Stimulated activated memory B cell treated with anti-CD40 and anti-IgM and Interleukin-4, amounts not matched to agents 10 μg/mL and 1 μg/mL and 100 μg/mL, for 72 hours (primary cell): Measurements from ENCODE around the gene RTN4.
"Not testable (repeated sequence)": the region's sequence is repeated elsewhere in the genome, so short reads cannot be mapped to it uniquely, and the experiment has no call there.

ENCODE experiments used
- ATAC-seq: fragments of 150-1000 bp; cut with Tn5 transposase; 2 replicates; pipeline ENCODE4 v1.10.0; 2021
- H3K27ac Mint-ChIP-seq: one replicate; pipeline ENCODE4 v1.8.0; 2022; ENCODE audit warnings: mild to moderate bottlenecking, mixed read lengths
- H3K27me3 Mint-ChIP-seq: one replicate; pipeline ENCODE4 v1.8.0; 2022; ENCODE audit warnings: mixed read lengths
- H3K36me3 Mint-ChIP-seq: one replicate; pipeline ENCODE4 v1.8.0; 2022; ENCODE audit warnings: mixed read lengths
- H3K4me1 Mint-ChIP-seq: one replicate; pipeline ENCODE4 v1.8.0; 2022; ENCODE audit warnings: mixed read lengths
- H3K4me3 Mint-ChIP-seq: one replicate; pipeline ENCODE4 v1.8.0; 2022; ENCODE audit warnings: mild to moderate bottlenecking, moderate library complexity, mixed read lengths
- H3K9me3 Mint-ChIP-seq: one replicate; pipeline ENCODE4 v1.8.0; 2022; ENCODE audit warnings: mixed read lengths

RTN4 gene

GRCh38 chr2:55085113-55086040 is 35.1 kb upstream of the RTN4 start:
- Mint-ChIP-seq H3K4me3 (no peak overlapping the region), H3K27me3 (no peaks in the 10 kb centered on the region), H3K4me1 (no peaks in the 10 kb centered on the region), H3K9me3 (peaks cover 1% of the 10 kb centered on the region), H3K27ac (no peak overlapping the region), H3K36me3 (no peaks in the 10 kb centered on the region)
- ATAC-seq, result no peak

GRCh38 chr2:55084641-55085040 is 34.4 kb upstream of the RTN4 start:
- no peaks in the 10 kb centered on the region for H3K27me3 Mint-ChIP-seq
- ATAC-seq, result no peak
- no peaks in the 10 kb centered on the region for H3K4me1 Mint-ChIP-seq
- H3K9me3 Mint-ChIP-seq, result peaks cover 3% of the 10 kb centered on the region
- no peak overlapping the region for H3K27ac Mint-ChIP-seq
- no peaks in the 10 kb centered on the region for H3K36me3 Mint-ChIP-seq
- H3K4me3 Mint-ChIP-seq, result no peak overlapping the region

DNA sequence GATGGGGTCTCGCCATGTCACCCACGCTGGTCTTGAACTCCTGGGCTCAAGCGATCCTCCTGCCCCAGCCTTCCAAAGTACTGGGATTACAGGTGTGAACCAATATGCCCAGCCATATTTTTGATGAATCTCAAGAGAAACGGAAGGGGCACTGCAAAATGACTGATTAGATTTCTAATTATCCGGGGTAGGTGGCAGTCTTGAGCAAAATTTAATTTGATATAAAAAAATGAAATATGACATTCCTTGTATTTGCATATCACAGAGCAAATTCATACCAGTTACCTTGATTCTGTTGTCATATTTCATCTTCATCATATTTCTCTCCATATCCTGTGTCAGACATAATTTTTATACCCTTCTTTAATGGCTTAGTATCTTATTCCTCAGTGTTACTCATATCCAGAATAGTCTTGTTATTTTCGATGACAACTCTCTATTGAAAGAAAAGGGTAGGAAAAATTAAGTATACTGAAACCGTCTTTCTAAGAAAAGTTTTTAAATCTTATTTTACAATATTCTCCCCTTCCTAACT is 30.0 kb upstream of the RTN4 start:
- Mint-ChIP-seq H3K4me3 (no peak overlapping the region), H3K9me3 (peaks cover 3% of the 10 kb centered on the region), H3K4me1 (no peaks in the 10 kb centered on the region), H3K36me3 (peaks cover 4% of the 10 kb centered on the region), H3K27ac (no peak overlapping the region), H3K27me3 (no peaks in the 10 kb centered on the region)
- ATAC-seq, result no peak

DNA sequence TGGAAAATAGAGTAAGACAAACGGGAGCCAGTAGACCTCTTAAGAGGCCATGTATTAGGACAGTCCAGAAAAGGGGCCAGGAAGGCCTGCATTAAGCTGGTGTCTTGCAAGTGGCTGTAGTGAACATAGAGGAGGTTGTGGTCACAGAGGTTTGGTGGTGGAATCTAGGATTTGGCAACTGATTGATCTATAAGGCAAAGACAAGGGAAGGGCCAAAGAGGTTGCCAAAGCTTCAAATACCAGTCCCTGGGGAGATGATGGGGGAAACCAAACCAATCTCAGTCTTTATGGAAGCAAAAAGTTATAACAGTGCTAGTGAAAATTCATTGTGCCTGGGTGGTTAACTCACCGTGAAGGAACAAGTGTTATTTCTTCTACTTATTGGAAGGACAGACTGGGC is 28.7 kb upstream of the RTN4 start:
- Mint-ChIP-seq H3K27me3 (no peaks in the 10 kb centered on the region), H3K9me3 (peaks cover 3% of the 10 kb centered on the region), H3K36me3 (peaks cover 4% of the 10 kb centered on the region), H3K27ac (no peak overlapping the region), H3K4me3 (no peak overlapping the region), H3K4me1 (no peaks in the 10 kb centered on the region)
- ATAC-seq, result no peak

- H3K27ac Mint-ChIP-seq, result no peak overlapping the region
- H3K9me3 Mint-ChIP-seq, result peaks cover 3% of the 10 kb centered on the region
- H3K4me1 Mint-ChIP-seq, result no peaks in the 10 kb centered on the region
- no peaks in the 10 kb centered on the region for H3K27me3 Mint-ChIP-seq
- H3K4me3 Mint-ChIP-seq, result no peak overlapping the region
- H3K36me3 Mint-ChIP-seq, result peaks cover 4% of the 10 kb centered on the region
- ATAC-seq, result no peak
Measured at GRCh38 chr2:55076721-55077120, 26.5 kb upstream of the RTN4 start.

DNA sequence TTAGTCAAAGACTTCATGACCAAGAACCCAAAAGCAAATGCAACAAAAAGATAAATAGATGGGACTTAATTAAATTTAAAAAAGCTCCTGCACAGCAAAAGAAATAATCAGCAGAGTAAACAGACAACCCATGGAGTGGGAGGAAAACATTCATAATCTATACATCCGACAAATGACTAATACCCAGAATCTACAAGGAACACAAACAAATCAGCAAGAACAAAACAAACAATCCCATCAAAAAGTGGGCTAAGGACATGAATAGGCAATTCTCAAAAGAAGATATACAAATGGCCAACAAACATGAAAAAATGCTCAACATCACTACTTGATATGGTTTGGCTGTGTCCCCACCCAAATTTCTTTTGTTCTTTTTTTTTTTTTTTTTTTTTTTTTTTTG is 25.8 kb upstream of the RTN4 start:
- not testable (repeated sequence) for H3K27ac Mint-ChIP-seq, H3K36me3 Mint-ChIP-seq, H3K27me3 Mint-ChIP-seq, H3K9me3 Mint-ChIP-seq, ATAC-seq, H3K4me1 Mint-ChIP-seq, H3K4me3 Mint-ChIP-seq

DNA sequence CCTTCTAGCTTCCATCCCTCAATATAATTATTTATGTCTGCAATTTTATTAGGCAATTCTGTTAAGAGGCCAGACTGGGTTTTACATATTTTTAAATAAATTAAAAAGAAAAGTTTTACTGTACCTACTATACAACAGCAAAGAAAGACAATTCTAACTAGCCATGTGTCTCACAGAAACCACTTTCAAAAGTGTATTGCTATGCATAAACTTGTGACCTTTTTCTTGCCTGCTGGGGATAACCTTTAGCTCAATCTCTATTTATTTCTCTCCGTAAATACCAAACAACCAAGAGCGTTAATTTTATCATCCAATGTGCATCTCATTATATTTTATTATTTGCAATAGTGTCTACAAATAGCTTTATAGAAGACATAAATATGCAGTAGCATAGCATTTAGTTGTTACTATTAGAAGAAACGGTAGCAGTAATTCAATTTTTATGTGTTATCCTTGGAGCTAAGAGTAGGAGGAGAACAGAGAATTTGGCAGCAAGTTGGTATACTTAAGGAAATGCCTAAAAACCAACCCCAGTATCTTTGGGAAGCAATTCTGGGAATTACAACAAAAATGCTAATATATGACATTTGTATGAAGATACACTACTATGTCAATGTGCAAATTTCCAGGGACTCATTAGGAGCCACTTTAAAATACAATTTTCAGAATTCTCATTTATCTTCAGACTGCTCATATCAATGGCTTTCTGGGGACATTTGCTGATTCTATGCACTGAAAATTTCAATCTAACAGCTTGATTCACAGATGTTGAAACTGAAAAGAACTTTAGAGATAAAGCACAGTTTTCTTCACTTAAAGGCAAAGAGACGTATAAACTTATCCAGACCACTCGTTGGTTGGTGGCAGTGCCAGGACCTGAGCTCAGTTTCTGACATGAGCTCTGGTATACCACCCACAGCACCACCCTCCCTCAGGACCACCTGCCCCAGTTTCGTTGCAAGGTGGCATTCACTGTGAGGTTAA is 23.0 kb upstream of the RTN4 start:
- no peak overlapping the region for H3K27ac Mint-ChIP-seq
- peaks cover 4% of the 10 kb centered on the region for H3K36me3 Mint-ChIP-seq
- ATAC-seq, result no peak
- H3K9me3 Mint-ChIP-seq, result no peaks in the 10 kb centered on the region
- no peaks in the 10 kb centered on the region for H3K27me3 Mint-ChIP-seq
- no peak overlapping the region for H3K4me3 Mint-ChIP-seq
- H3K4me1 Mint-ChIP-seq, result no peaks in the 10 kb centered on the region

DNA sequence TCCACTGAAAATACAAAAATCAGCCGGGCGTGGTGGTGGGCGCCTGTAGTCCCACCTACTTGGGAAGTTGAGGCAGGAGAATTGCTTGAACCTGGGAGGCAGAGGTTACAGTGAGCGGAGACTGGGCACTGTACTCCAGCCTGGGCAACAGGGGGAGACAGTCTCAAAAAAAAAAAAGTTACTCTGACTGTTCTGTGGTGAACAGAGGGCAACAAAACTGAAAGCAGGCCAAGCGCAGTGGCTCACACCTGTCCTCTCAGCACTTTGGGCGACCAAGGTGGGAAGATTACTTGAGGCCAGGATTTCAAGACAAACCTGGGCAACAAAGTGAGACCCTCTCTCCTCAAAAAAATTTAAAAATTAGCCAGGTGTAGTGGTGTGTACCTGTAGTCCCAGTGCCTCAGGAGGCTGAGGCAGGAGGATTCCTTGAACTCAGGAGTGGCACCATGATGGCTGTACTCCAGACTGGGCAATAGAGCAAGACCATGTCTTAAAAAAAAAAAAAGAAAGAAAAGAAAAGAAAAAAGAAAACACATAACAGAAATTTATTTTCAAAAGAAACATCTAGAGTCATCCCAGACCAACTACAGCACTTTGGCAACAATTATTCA is 13.6 kb upstream of the RTN4 start:
- no peaks in the 10 kb centered on the region for H3K36me3 Mint-ChIP-seq
- H3K27me3 Mint-ChIP-seq, result no peaks in the 10 kb centered on the region
- ATAC-seq, result no peak

DNA sequence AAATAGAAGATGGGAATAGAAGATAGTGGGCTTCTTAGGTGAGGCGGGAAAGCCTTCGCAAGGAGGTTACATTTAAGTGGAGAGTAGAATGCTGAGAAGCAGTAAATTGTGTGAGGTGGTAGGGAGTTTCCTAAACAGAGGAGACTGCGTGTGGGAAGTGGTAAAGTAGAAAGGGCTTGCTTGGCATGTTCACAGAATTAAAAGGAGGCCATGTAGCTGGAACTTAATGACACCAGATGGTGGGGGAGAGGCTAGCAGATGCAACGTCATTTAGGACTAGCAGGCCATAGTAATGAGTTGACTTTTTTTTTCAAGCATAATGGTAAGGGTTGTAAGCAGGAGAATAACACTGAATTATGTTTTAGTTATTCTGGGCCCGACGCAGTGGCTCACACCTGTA is 13.0 kb upstream of the RTN4 start:
- no peaks in the 10 kb centered on the region for H3K9me3 Mint-ChIP-seq
- ATAC-seq, result no peak
- no peaks in the 10 kb centered on the region for H3K4me1 Mint-ChIP-seq
- no peaks in the 10 kb centered on the region for H3K36me3 Mint-ChIP-seq
- no peak overlapping the region for H3K27ac Mint-ChIP-seq
- H3K27me3 Mint-ChIP-seq, result no peaks in the 10 kb centered on the region
- no peak overlapping the region for H3K4me3 Mint-ChIP-seq

More for the DNA sequence above, 13.6 kb upstream of the RTN4 start:
- no peaks in the 10 kb centered on the region for H3K9me3 Mint-ChIP-seq
- no peak overlapping the region for H3K27ac Mint-ChIP-seq
- no peak overlapping the region for H3K4me3 Mint-ChIP-seq
- no peaks in the 10 kb centered on the region for H3K4me1 Mint-ChIP-seq

DNA sequence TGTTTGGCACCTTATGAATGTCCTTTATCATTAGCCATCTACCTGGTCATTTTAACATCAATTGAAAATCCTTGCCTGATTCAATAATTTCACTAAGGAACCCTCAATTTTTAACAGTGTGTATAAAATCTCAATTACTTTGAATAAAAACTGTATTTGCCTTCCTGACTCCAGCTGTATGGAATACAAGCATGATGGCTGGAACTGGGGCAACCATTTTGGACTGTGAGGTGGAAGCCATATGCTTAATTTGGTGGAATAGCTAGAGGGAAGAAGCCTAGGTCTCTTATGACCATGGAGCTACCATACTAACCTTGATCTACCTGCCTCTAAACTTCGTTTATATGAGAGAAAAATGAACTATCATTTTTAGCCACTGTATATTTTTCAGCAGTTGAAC is 12.5 kb upstream of the RTN4 start:
- no peaks in the 10 kb centered on the region for H3K4me1 Mint-ChIP-seq
- H3K36me3 Mint-ChIP-seq, result no peaks in the 10 kb centered on the region
- H3K27ac Mint-ChIP-seq, result no peak overlapping the region
- no peak for ATAC-seq
- H3K27me3 Mint-ChIP-seq, result no peaks in the 10 kb centered on the region
- H3K4me3 Mint-ChIP-seq, result no peak overlapping the region
- no peaks in the 10 kb centered on the region for H3K9me3 Mint-ChIP-seq

GRCh38 chr2:55061523-55062344 is 11.5 kb upstream of the RTN4 start:
- Mint-ChIP-seq H3K27me3 (no peaks in the 10 kb centered on the region), H3K4me3 (no peak overlapping the region), H3K9me3 (no peaks in the 10 kb centered on the region), H3K36me3 (no peaks in the 10 kb centered on the region), H3K27ac (no peak overlapping the region), H3K4me1 (no peaks in the 10 kb centered on the region)
- no peak for ATAC-seq

- Mint-ChIP-seq H3K27ac (no peak overlapping the region), H3K4me3 (no peak overlapping the region), H3K27me3 (no peaks in the 10 kb centered on the region), H3K9me3 (no peaks in the 10 kb centered on the region), H3K36me3 (no peaks in the 10 kb centered on the region), H3K4me1 (peaks cover 7% of the 10 kb centered on the region)
- no peak for ATAC-seq
Measured at GRCh38 chr2:55059793-55060192, 9.5 kb upstream of the RTN4 start.

- Mint-ChIP-seq H3K9me3 (no peaks in the 10 kb centered on the region), H3K4me3 (no peak overlapping the region), H3K36me3 (no peaks in the 10 kb centered on the region), H3K27me3 (no peaks in the 10 kb centered on the region), H3K4me1 (peaks cover 24% of the 10 kb centered on the region), H3K27ac (no peak overlapping the region)
- no peak for ATAC-seq
Measured at GRCh38 chr2:55057474-55057873, 7.2 kb upstream of the RTN4 start.

DNA sequence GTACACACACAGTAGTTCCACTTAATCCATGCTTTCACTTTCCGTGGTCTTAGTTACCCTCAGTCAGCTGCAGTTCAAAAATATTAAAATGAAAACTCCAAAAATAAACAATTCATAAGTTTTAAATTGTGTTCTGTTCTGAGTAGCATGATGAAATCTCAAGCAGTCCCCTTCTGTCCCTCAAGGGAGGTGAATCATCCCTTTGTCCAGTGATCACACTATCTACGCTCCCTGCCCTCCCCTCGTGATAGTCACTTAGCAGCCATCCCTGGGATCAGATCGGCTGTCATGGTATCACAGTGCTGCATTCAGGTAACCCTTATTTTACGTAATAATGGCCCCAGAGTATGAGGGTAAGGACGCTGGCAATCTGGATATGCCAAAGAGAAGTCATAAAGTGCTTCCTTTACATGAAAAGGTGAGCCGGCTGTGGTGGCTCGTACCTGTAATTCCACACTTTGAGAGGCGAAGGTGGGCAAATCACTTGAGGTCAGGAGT is 5.8 kb upstream of the RTN4 start:
- no peaks in the 10 kb centered on the region for H3K9me3 Mint-ChIP-seq
- no peak overlapping the region for H3K4me3 Mint-ChIP-seq
- H3K27ac Mint-ChIP-seq, result peak overlapping the region; percentile 51
- ATAC-seq, result no peak
- H3K4me1 Mint-ChIP-seq, result peaks cover 38% of the 10 kb centered on the region
- H3K36me3 Mint-ChIP-seq, result no peaks in the 10 kb centered on the region
- H3K27me3 Mint-ChIP-seq, result no peaks in the 10 kb centered on the region
